GM12891 (cell line): ENCODE results near the gene RUNX3.

Experiments
- PAX5 ChIP-seq: IDR thresholded peaks from 2 replicates; pipeline ENCODE4 v1.6.1; 2011; ENCODE audit warnings: low read length, moderate library complexity, mild to moderate bottlenecking; ENCODE audit not compliant: insufficient read depth, severe bottlenecking
- POLR2A ChIP-seq: IDR thresholded peaks from 2 replicates; pipeline ENCODE4 v1.6.1; 2011; ENCODE audit warnings: low read depth, low read length, control low read depth

GRCh38 chr1:24925963-24926362, 4.1 kb downstream of the RUNX3 start:
- TF ChIP-seq POLR2A (no peak), PAX5 (no peak)
